GM18909 (cell line): ENCODE data around the gene TNS2.
"Not testable (repeated sequence)": the region's sequence is repeated elsewhere in the genome, so short reads cannot be mapped to it uniquely, and the experiment has no call there.

Experiments used
- ATAC-seq: cut with Tn5 transposase; IDR thresholded peaks from one replicate; pipeline ENCODE4 v1.9.1; 2021; ENCODE audit warnings: mild to moderate bottlenecking; ENCODE audit not compliant: unreplicated experiment, poor library complexity

Gene TNS2, protein sequence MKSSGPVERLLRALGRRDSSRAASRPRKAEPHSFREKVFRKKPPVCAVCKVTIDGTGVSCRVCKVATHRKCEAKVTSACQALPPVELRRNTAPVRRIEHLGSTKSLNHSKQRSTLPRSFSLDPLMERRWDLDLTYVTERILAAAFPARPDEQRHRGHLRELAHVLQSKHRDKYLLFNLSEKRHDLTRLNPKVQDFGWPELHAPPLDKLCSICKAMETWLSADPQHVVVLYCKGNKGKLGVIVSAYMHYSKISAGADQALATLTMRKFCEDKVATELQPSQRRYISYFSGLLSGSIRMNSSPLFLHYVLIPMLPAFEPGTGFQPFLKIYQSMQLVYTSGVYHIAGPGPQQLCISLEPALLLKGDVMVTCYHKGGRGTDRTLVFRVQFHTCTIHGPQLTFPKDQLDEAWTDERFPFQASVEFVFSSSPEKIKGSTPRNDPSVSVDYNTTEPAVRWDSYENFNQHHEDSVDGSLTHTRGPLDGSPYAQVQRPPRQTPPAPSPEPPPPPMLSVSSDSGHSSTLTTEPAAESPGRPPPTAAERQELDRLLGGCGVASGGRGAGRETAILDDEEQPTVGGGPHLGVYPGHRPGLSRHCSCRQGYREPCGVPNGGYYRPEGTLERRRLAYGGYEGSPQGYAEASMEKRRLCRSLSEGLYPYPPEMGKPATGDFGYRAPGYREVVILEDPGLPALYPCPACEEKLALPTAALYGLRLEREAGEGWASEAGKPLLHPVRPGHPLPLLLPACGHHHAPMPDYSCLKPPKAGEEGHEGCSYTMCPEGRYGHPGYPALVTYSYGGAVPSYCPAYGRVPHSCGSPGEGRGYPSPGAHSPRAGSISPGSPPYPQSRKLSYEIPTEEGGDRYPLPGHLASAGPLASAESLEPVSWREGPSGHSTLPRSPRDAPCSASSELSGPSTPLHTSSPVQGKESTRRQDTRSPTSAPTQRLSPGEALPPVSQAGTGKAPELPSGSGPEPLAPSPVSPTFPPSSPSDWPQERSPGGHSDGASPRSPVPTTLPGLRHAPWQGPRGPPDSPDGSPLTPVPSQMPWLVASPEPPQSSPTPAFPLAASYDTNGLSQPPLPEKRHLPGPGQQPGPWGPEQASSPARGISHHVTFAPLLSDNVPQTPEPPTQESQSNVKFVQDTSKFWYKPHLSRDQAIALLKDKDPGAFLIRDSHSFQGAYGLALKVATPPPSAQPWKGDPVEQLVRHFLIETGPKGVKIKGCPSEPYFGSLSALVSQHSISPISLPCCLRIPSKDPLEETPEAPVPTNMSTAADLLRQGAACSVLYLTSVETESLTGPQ (N-terminal part only)

DNA sequence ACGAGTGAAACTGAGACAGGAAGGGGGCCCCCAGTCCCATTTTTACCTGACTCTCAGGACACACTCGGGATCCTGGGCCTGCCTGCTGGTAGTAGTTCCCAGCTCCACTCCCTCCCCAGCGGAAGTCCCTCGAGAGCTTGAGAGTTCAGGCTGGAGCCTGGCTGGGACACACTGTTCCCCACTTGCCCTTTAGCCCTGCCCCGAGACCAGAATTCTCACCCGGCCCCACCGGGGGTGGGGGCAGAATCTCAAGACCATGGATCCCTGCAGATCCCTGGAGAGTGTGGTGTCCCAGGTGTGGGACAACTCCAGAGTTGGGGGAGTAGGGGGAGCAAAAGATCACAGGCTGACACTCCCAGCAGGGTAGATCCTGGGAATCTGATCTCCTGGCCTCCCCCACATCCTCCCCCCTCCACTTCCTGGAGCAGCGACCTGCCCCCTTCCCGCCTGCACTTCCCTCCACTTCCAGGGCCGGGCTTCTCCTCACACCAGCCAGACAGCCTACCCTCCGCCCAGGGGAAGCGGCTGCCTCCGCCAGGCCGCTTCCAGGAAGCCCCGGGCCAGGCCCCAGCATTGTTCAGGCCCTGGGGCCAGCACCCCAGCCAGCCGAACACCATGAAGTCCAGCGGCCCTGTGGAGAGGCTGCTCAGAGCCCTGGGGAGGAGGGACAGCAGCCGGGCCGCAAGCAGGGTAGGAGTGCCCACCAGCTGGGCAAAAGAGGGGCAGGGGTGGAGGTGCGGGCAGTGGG is at the start of gene TNS2:
Gene TNS2, plus strand, starts transcription at position 495 of the 748 bp plus-strand sequence. Its CDS starts 121 bp downstream, at position 616.
- ATAC-seq: no peak

DNA sequence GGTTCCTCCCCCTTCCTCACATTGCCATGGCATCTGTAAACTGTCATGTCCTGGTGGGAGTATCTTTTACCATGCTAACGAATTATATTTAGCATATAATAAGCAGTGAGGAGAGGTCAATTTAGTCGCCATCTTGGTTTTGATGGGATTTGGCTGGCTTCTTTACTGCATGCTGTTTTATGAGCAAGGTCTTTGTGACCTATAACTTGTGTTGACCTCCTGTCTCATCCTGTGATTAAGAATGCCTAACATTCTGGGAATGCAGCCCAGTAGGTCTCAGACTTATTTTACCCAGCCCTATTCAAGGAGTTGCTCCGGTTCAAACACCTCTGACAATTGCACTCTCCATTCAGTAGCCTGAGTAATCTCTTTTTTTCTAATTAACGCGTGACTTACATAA is 45.7 kb upstream of the TNS2 start:
- ATAC-seq: no peak

DNA sequence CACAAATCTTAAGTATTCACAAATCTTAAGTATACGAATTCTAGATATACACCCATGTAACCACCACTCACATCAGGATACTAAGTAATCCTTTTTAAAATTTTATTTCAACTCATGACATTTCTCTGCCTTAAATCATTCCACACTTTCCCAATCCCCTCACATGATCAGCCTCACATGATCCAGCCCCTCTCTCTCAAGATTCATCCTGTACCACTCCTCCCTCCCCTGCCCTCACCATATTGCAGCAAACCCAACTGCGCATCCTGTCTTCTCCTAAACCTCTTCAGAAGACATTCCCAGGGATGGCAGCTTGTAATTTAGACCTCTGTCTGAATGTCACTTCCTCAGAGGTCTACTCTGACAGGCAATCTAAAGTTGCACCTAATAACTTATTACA is 45.3 kb upstream of the TNS2 start:
- no peak for ATAC-seq

DNA sequence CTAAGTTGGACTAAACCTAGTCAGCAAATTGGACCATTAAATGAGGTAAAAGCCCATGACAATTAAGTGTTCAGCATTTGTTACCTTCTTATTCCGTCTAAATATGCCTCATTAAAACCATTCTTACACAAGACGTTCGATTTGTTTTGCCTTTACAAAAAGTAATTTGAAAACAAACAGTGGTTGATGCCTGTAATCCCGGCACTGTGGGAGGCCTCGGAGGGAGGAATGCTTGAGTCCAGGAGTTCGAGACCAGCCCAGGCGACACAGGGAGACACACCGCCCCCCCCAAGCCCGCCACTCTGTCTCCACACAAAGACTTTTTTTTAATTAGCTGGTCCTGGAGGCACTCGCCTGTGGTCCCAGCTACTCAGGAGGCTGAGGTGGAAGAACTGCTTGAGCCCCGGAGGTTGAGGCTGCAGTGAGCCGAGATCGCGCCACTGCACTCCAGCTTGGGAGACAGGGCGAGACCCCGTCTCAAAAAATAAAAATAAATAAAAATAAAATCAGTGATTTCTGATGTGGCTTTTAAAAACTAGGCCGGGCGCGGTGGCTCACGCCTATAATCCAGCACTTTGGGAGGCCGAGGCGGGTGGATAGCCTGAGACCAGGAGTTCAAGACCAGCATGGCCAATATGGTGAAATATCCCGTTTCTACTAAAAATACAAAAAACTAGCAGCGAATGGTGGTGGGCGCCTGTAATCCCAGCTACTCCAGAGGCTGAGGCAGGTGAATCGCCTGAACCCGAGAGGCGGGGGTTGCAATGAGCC is 44.5 kb upstream of the TNS2 start:
- no peak for ATAC-seq

DNA sequence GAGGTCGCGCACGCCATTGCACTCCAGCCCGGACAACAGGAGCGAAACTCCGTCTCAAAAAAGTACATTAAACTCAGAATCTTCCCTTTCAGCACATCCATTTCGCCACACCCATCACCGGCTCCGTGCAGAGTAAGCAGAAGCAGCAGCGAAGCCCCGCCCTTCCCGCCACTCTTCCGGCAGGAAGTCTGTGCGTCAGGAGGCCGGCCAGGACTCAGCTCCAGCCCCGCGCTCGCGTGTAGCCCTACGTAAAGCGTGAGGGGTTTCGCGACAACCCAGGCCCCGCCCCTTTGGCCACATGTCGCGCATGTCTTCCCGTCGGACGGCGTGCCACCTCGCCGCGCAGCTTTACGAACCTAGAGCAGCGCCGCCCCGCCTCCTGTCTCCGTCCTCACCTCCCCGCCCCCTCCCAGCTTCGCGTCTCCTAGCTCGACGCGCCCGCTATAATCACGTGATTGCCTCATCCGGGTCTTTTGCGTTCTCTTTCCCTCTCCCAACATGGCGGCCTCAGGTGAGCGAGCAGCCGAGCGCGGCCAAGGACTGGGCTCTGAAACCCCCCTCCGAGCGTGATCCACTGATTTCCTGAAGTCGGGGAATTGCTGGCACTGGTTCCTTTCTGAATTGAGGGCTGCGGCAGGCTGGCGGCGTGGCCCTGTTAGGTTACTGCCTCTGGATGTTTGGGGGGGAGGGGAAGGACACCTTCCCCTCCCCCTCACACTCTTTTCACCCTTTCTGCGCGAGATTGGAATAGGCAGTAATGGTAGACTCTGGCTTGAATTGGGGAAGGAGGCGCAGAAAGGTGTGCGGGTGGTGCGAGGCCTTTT is 43.7 kb upstream of the TNS2 start, which contains the start of gene EIF4B:
Gene EIF4B, plus strand, starts transcription at position 471 of the 824 bp plus-strand sequence. Its CDS starts 28 bp downstream, at position 499.
- peak; percentile 93 for ATAC-seq

DNA sequence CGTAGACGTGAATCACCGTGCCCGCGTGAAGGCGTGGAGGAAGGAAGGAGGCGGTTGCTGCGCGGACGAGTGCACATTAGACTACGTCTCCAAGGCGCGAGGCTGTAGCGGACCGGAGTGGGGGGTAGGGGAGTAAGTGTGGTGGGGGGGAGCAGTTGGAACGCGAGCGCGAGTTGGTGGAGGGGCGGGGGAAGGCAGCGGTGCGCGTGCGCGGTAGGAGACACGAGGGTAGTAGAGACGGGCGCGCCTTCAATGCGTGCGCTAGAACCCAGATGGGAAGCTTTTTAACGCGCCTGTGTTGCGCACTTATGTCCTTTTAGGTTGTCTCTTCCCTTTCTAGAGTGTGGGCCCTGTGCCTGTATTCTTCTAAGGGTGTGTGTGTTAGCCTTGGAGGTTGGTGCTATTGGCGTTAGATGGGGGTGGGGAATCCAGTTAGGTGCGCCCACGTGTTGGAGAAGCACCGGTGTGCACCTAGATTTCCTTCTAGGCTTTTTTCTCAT is 43.0 kb upstream of the TNS2 start:
- peak; percentile 28 for ATAC-seq

DNA sequence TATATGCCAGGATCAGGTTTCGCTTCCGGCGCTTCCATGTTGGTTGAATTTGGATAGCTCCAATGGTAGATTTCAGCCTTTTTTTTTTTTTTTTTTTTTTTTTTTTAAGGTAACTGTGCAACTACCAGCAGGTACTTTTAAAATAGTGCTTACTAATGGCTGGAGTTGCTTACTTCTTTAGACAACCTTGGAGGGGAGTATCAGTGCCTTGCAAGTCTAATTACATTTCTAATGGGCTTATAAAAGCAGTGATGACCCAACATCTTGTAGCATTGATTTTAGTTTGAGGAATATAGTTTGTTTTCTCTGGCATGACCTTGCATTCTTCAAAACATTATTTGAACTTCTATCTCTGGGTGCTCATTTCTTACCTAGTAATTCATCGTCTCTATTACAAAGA is 42.5 kb upstream of the TNS2 start:
- ATAC-seq: no peak

DNA sequence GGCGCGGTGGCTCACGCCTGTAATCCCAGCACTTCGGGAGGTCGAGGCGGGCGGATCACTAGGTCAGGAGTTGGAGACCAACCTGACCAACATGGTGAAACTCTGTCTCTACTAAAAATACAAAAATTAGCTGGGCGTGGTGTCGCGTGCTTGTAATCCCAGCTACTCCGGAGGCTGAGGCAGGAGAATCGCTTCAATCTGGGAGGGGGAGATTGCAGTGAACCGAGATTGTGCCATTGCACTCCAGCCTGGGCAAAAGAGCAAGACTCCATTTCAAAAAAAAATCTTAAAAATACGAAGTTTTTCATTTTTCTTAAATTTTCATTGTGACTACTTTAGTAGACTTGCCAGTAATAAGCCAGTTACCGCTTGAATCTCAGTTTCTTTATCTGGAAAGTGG is 41.1 kb upstream of the TNS2 start:
- not testable (repeated sequence) for ATAC-seq

DNA sequence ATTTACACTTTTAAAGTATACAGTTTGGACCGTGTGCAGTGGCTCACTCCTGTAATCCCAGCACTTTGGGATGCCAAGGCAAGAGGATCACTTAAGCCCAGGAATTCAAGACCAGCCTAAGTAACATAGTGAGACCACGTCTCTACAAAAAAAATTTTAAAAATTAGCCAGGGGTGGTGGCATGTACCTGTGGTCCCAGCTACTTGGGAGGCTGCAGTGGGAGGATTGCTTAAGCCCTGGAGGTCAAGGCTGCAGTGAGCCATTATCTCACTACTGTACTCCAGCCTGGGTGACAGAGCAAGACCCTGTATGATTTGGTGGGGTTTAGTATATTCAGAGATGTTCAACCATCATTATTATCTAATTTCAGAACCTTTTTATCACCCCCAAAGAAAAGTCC is 38.9 kb upstream of the TNS2 start:
- no peak for ATAC-seq

DNA sequence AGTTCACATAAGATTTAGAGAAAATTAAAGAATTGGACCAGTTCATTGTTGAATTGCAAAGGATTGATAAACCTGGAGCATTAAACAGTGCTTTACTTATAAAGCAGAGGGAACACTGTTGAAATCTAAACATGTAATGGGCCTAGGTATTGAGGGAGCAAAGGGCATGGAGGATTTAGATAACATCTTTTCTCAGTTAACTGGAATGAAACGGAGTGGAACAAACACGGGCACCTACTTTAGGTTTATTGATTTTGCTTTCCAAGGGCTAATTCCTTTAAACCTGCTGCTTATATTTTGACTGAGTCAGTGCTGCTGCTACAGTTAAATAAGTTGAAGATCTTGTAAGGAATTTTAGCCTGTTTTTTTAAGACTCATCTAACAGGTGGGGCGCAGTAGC is 38.0 kb upstream of the TNS2 start:
- ATAC-seq: no peak

DNA sequence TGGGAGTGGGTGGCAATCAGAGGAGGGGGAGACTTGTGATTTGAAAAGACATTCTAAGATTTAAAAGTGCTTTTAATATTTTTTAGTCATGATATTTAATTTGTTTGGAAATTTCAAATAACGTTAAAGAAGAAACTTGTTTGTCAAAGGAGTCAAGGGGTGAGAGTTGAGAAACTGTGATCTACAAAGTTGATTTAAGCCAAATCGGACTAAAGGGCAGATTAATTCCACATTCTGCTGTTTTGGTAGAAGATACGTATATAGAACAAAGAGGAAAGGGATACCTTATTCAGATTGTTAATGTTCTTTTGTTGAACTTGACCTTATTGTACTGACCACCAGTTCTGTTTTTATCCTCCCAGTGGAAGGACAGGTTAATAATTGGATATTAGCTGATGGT is 36.9 kb upstream of the TNS2 start:
- no peak for ATAC-seq

DNA sequence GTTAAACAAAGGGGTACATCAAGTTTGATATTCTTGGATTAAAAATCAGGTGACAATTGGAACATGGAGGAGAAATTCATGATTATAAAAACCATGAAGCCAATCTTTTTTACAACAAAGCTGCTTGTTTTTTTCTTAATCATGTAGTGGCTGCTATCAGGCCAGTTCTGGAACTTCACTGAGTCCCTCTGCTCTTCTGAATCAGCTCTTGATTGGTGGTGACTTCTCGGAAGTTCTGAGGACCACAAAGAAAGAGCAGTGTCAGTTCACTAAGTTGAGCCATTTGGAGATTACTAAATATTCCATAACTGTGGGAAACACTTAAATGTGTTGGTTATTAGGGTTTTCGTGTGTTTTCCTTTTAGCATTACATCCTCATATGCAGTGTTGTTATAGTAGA is 35.2 kb upstream of the TNS2 start:
- ATAC-seq: no peak

DNA sequence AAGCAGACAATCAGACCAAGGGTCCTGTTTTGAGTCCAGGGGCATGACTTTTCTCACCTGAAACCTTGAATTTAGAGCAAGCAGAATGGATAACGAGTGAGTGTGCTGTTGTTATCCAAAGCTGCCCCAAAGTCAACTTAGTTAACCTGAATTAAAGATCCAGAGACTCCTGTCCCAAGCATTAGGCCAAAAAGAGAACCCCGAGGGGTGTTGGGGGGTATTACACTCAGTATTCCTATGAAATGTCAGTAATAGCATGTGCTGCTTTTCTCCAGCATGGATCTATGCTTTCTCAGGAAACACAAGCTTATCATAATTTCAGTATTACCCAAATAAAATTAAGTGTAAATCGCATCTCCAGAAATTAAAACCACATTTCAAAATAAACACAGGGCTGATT is 24.6 kb upstream of the TNS2 start:
- ATAC-seq: no peak

DNA sequence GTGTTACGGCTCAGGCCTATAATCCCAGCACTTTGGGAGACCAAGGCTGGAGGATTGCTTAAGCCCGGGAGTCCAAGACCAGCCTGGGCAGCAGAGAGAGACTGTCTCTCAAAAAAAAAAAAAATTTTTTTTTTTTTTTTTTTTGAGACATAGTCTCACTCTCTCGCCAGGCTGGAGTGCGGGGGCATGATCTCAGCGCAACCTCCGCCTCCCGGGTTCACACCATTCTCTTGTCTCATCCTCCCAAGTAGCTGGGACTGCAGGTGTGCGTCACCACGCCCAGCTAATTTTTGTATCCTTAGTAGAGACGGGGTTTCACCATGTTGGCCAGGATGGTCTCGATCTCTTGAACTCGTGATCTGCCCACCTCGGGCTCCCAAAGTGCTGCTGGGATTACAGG is 22.9 kb upstream of the TNS2 start:
- ATAC-seq: not testable (repeated sequence)

DNA sequence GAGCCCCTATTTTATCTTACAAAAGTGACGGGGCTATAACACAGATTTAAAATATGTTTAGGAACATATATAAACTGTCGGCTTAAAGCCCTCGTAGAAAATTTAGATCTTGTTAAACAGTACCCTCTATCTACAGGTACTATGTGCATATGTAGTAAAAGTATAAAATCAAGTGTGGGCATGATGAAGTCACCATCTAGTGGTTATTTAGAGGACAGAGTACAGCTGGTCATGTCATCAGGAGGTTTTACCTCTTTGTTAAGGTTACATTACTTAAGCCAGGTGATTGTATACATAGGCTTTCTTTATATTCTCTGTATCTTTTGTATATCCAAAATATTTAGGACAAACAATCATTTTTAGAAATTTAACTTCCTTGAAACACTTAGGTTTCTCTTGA is 18.2 kb upstream of the TNS2 start:
- no peak for ATAC-seq

DNA sequence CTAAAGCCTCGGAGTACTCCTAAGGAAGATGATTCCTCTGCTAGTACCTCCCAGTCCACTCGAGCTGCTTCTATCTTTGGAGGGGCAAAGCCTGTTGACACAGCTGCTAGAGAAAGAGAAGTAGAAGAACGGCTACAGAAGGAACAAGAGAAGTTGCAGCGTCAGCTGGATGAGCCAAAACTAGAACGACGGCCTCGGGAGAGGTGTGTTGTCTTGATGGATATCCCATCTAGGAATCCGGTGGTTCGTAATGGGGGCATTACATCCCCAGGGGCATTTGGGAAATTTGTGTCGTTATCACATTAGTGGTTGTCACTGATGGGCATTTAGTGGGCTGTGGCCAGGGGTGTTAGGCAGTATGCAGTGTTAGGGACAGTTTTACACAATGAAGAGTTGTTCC is 16.0 kb upstream of the TNS2 start:
- not testable (repeated sequence) for ATAC-seq

DNA sequence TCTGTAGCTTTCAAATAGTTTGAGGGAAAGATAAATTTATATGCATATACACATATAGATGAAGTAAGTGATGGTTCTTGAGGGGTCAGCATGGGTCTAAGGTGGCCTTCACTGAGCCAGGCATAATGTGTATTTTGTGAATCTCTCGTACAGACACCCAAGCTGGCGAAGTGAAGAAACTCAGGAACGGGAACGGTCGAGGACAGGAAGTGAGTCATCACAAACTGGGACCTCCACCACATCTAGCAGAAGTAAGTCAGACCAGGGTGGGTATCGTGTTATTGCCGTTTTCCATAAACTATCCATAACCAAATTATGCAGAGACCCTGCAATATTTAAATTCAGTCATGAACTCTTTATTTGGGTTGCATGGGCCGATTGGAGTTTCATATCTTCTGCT is 15.4 kb upstream of the TNS2 start:
- ATAC-seq: no peak

DNA sequence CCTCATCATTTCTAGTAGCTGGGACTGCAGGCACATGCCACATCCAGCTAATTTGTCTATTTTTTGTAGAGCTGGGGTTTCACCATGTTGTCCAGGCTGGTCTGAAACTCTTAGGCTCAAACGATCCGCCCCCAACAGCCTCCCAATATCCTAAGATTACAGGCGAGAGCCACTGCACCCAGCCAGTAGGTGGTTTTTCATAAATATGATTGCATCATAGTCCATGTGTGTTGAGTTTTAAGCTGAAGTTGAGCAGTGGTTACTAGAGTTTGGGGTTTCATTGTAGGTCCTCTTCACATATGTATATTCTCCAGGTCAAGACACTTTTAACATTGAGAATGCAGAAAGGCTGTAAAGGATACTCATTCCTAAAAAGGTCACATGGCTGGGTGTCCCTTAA is 13.1 kb upstream of the TNS2 start:
- no peak for ATAC-seq
